Upper lobe of left lung (tissue), 6 donors: Measurements from ENCODE around the gene DLG2. TPM values are rescaled to one million over a fixed set of nuclear protein-coding genes. Genes with fewer than 3 reads are reported as not detected.
A peak's percentile ranks its signal among the peaks of the same experiment; 100 is the strongest.

Experiments used
- ATAC-seq, 2 donors: fragments of 200-7000 bp; cut with Tn5 transposase; one replicate each; pipeline ENCODE4 v1.9.1; 2022; ENCODE audit warnings: mild to moderate bottlenecking in 2 of 2, moderate library complexity in 2 of 2; ENCODE audit not compliant: low FRiP score in 2 of 2
- DNase-seq, 2 donors: peaks; one replicate each; pipeline ENCODE4 v3.0.0-alpha.2; 2019 to 2020
- H3K27ac ChIP-seq, 4 donors: fragments of 200-600 bp; sonication (generic); one replicate each; pipeline ENCODE4 v1.5.1; 2016 to 2019
- H3K27me3 ChIP-seq, 4 donors: fragments of 200-600 bp; sonication (generic); one replicate each; pipeline ENCODE4 v1.5.1; 2017 to 2019
- H3K36me3 ChIP-seq, 4 donors: fragments of 200-600 bp; sonication (generic); one replicate each; pipeline ENCODE4 v1.5.1; 2016 to 2019
- H3K4me1 ChIP-seq, 4 donors: fragments of 200-600 bp; sonication (generic); one replicate each; pipeline ENCODE4 v1.5.1; 2018 to 2019
- H3K4me3 ChIP-seq, 4 donors: fragments of 200-600 bp; sonication (generic); one replicate each; pipeline ENCODE4 v1.5.1; 2017 to 2019; ENCODE audit warnings: mild to moderate bottlenecking in 2 of 4, moderate library complexity in 1 of 4
- H3K9me3 ChIP-seq, 4 donors: fragments of 200-600 bp; sonication (generic); one replicate each; pipeline ENCODE4 v1.5.1; 2018 to 2019
- CTCF ChIP-seq, 6 experiments: fragments of 450-650 bp in 4 of 6; fragments of 200-600 bp in 2 of 6; sonication (generic) in 2 of 6; IDR thresholded peaks; one replicate each; pipeline ENCODE4 v1.5.1; 2016 to 2019; ENCODE audit warnings: antibody characterized with exemption in 6 of 6
- EP300 ChIP-seq, 4 donors: sonication (generic); formaldehyde crosslinking; IDR thresholded peaks; one replicate each; pipeline ENCODE4 v1.5.1; 2017; ENCODE audit warnings: antibody characterized with exemption in 4 of 4, control low read depth in 2 of 4
- POLR2A ChIP-seq, 4 donors: fragments of 450-650 bp; IDR thresholded peaks; one replicate each; pipeline ENCODE4 v1.5.1; 2016 to 2017; ENCODE audit warnings: antibody characterized with exemption in 4 of 4, mild to moderate bottlenecking in 2 of 4
- POLR2AphosphoS5 ChIP-seq, 2 donors: sonication (generic); formaldehyde crosslinking; IDR thresholded peaks; one replicate each; pipeline ENCODE4 v1.5.1; 2017; ENCODE audit warnings: antibody characterized with exemption in 2 of 2
- whole genome bisulfite sequencing, 2 donors: methylation state at CpG; one replicate each; pipeline ENCODE4 v1.1.5; 2017 to 2018; 5-methylcytosine and 5-hydroxymethylcytosine counted together
- total RNA-seq, 6 donors: library from RNA; depleted of rRNA in 4 of 6; stranded (reverse); fragments of >200 nt in 4 of 6; gene quantifications; one replicate each; pipeline versions ENCODE4 v1.1.0 to v1.2.1, GENCODE V29; 2016 to 2021
- donor health status: DM: no; HTN: no; CAD: no; lungs with moderate emphysema.
- donor health status: DM: no; HTN: yes; CAD: no; lungs with severe emphysema.

Gene DLG2
- total RNA-seq, 6 donors from 2014 or later: 3.4 to 37.7 (median 9.1) TPM

GRCh38 chr11:83979593-83979992 is 1647.6 kb downstream of the DLG2 start:
- no peaks in the 10 kb centered on the region for H3K27me3 ChIP-seq
- 64 to 81% methylated on average over 1 of the region's 1 CpG for WGBS, 2 donors

GRCh38 chr11:83978942-83979341 is 1648.2 kb downstream of the DLG2 start:
- no peaks in the 10 kb centered on the region for H3K4me1 ChIP-seq
- no peaks in the 10 kb centered on the region for H3K9me3 ChIP-seq
- no peak for TF ChIP-seq POLR2A (IDR thresholded peaks at IDR 0.05)
- TF ChIP-seq CTCF (IDR thresholded peaks at IDR 0.05): no peak
- TF ChIP-seq POLR2AphosphoS5 (IDR thresholded peaks at IDR 0.05): no peak
- no peak for TF ChIP-seq EP300 (IDR thresholded peaks at IDR 0.05)
- ATAC-seq (no peak), DNase-seq (no peak)
- no peaks in the 10 kb centered on the region for H3K27me3 ChIP-seq
- WGBS, 2 donors: 83 to 95% methylated on average over 1 of the region's 1 CpG
- H3K27ac ChIP-seq: no peak overlapping the region
- no peak overlapping the region for H3K4me3 ChIP-seq
- H3K36me3 ChIP-seq: no peaks in the 10 kb centered on the region

More at GRCh38 chr11:83979593-83979992, 1647.6 kb downstream of the DLG2 start:
- no peak overlapping the region for H3K27ac ChIP-seq
- ATAC-seq (no peak), DNase-seq (no peak)
- no peak overlapping the region for H3K4me3 ChIP-seq
- no peaks in the 10 kb centered on the region for H3K9me3 ChIP-seq
- H3K4me1 ChIP-seq: no peaks in the 10 kb centered on the region
- H3K36me3 ChIP-seq: no peaks in the 10 kb centered on the region
- no peak for TF ChIP-seq CTCF (IDR thresholded peaks at IDR 0.05)
- no peak for TF ChIP-seq POLR2A (IDR thresholded peaks at IDR 0.05)
- no peak for TF ChIP-seq POLR2AphosphoS5 (IDR thresholded peaks at IDR 0.05)
- TF ChIP-seq EP300 (IDR thresholded peaks at IDR 0.05): no peak

GRCh38 chr11:83976086-83976485 is 1651.1 kb downstream of the DLG2 start:
- Histone ChIP-seq H3K27ac (no peak overlapping the region), H3K9me3 (no peaks in the 10 kb centered on the region), H3K36me3 (no peaks in the 10 kb centered on the region), H3K4me3 (no peak overlapping the region), H3K27me3 (no peaks in the 10 kb centered on the region), H3K4me1 (no peaks in the 10 kb centered on the region)
- ATAC-seq: no peak
- TF ChIP-seq CTCF (IDR thresholded peaks at IDR 0.05) (no peak), POLR2A (IDR thresholded peaks at IDR 0.05) (no peak), EP300 (IDR thresholded peaks at IDR 0.05) (no peak), POLR2AphosphoS5 (IDR thresholded peaks at IDR 0.05) (no peak)
- DNase-seq: no peak

- Histone ChIP-seq H3K27me3 (no peaks in the 10 kb centered on the region), H3K36me3 (no peaks in the 10 kb centered on the region), H3K4me3 (no peak overlapping the region), H3K4me1 (no peaks in the 10 kb centered on the region), H3K27ac (no peak overlapping the region), H3K9me3 (no peaks in the 10 kb centered on the region)
- TF ChIP-seq POLR2A (IDR thresholded peaks at IDR 0.05) (no peak), EP300 (IDR thresholded peaks at IDR 0.05) (no peak), CTCF (IDR thresholded peaks at IDR 0.05) (no peak), POLR2AphosphoS5 (IDR thresholded peaks at IDR 0.05) (no peak)
- 91 to 100% methylated on average over 1 of the region's 1 CpG for WGBS, 2 donors
- DNase-seq (no peak), ATAC-seq (no peak)
These were observed 1654.6 kb downstream of the DLG2 start for GRCh38 chr11:83972536-83972935.

- WGBS, 2 donors: 50 to 61% methylated on average over 1 of the region's 1 CpG
- no peak overlapping the region for H3K27ac ChIP-seq
- no peak for ATAC-seq
- no peaks in the 10 kb centered on the region for H3K4me1 ChIP-seq
- H3K36me3 ChIP-seq: no peaks in the 10 kb centered on the region
- peak in 1 of 2 donors; percentile 20 for DNase-seq
- no peak for TF ChIP-seq POLR2AphosphoS5 (IDR thresholded peaks at IDR 0.05)
- TF ChIP-seq POLR2A (IDR thresholded peaks at IDR 0.05): no peak
- TF ChIP-seq CTCF (IDR thresholded peaks at IDR 0.05): no peak
- no peak for TF ChIP-seq EP300 (IDR thresholded peaks at IDR 0.05)
- H3K27me3 ChIP-seq: no peaks in the 10 kb centered on the region
- no peak overlapping the region for H3K4me3 ChIP-seq
- no peaks in the 10 kb centered on the region for H3K9me3 ChIP-seq
These were observed 1656.1 kb downstream of the DLG2 start for GRCh38 chr11:83971063-83971462.
